OCI-LY7 (cell line): Measurements from ENCODE around the gene CISD3. TPM values are rescaled to one million over a fixed set of nuclear protein-coding genes. Genes with fewer than 3 reads are reported as not detected.

Experiments
- BruUV-seq: library from RNA; stranded (reverse); fragments of 400-500 nt; replicated peaks from 2 replicates; lab custom pipeline; 2021; lab: Mats Ljungman, UMichigan
- CTCF ChIA-PET: fragments of 300-600 bp; sonication (Branson Sonifier 250); formaldehyde crosslinking; loops from one replicate; lab custom pipeline; 2022; ENCODE audit warnings: antibody characterized with exemption; ENCODE audit not compliant: unreplicated experiment; lab: Charles Lee
- POLR2A ChIA-PET: fragments of 300-600 bp; sonication (Branson Sonifier 250); formaldehyde crosslinking; loops from one replicate; lab custom pipeline; 2022; ENCODE audit warnings: antibody characterized with exemption; lab: Charles Lee
- DNase-seq: peaks from one replicate; pipeline ENCODE4 v3.0.0-alpha.2; 2015; ENCODE audit warnings: low spot score
- H2AFZ ChIP-seq: fragments of 200-600 bp; sonication (generic), shearing (Covaris generic); 2 replicates; pipeline ENCODE4 v1.6.1; 2014; ENCODE audit warnings: mild to moderate bottlenecking, antibody characterized with exemption, low read length, moderate library complexity
- H3K27ac ChIP-seq: fragments of 200-600 bp; sonication (generic); 2 replicates; pipeline ENCODE4 v1.5.1; 2014; ENCODE audit warnings: mixed run types, low read depth, mild to moderate bottlenecking, moderate library complexity, low read length, inconsistent platforms; ENCODE audit not compliant: poor library complexity, severe bottlenecking
- H3K36me3 ChIP-seq: fragments of 200-600 bp; sonication (generic); 2 replicates; pipeline ENCODE4 v1.6.1; 2014; ENCODE audit warnings: mild to moderate bottlenecking, antibody characterized with exemption, low read length, moderate library complexity, mixed read lengths; ENCODE audit not compliant: insufficient read depth
- H3K4me1 ChIP-seq: fragments of 200-600 bp; sonication (generic); 2 replicates; pipeline ENCODE4 v1.5.1; 2014; ENCODE audit warnings: mild to moderate bottlenecking, low read length; ENCODE audit not compliant: insufficient read depth, poor library complexity, severe bottlenecking
- H3K4me2 ChIP-seq: fragments of 200-600 bp; sonication (generic); 2 replicates; pipeline ENCODE4 v1.6.1; 2014; ENCODE audit warnings: mild to moderate bottlenecking, low read length
- H3K4me3 ChIP-seq: fragments of 200-600 bp; sonication (generic); 2 replicates; pipeline ENCODE4 v1.5.1; 2014; ENCODE audit warnings: mild to moderate bottlenecking, low read depth, low read length; ENCODE audit not compliant: poor library complexity, severe bottlenecking
- H3K79me2 ChIP-seq: fragments of 200-600 bp; sonication (generic); 2 replicates; pipeline ENCODE4 v1.6.1; 2016; ENCODE audit warnings: low read depth, mild to moderate bottlenecking, low read length, moderate library complexity, mixed read lengths; ENCODE audit not compliant: insufficient read depth
- H3K9me2 ChIP-seq: fragments of 200-600 bp; sonication (generic); 2 replicates; pipeline ENCODE4 v1.6.1; 2016; ENCODE audit warnings: mild to moderate bottlenecking, low read length, mixed read lengths; ENCODE audit not compliant: insufficient read depth
- H3K9me3 ChIP-seq: fragments of 200-600 bp; sonication (generic); 2 replicates; pipeline ENCODE4 v1.6.1; 2014; ENCODE audit warnings: mild to moderate bottlenecking, mixed run types, low read length, mixed read lengths
- H4K20me1 ChIP-seq: fragments of 200-600 bp; sonication (generic); 2 replicates; pipeline ENCODE4 v1.6.1; 2014; ENCODE audit warnings: mild to moderate bottlenecking, antibody characterized with exemption, low read length, moderate library complexity, mixed read lengths; ENCODE audit not compliant: insufficient read depth
- CTCF ChIP-seq: fragments of 200-600 bp; sonication (generic); conservative IDR thresholded peaks from 2 replicates; pipeline ENCODE4 v1.5.1; 2014; ENCODE audit warnings: mild to moderate bottlenecking, antibody characterized with exemption, low read length, moderate library complexity, mixed read lengths
- EZH2phosphoT487 ChIP-seq: fragments of 200-600 bp; sonication (generic); IDR thresholded peaks from 2 replicates; pipeline ENCODE4 v1.6.1; 2018; ENCODE audit warnings: low read depth, borderline replicate concordance, mild to moderate bottlenecking, mixed run types, antibody characterized with exemption, low read length, moderate library complexity, mixed read lengths
- intact Hi-C: fragments of 100-400 bp; cut with micrococcal nuclease; formaldehyde crosslinking; loops from one replicate; pipeline ENCODE4 v1.10.0; 2022; ENCODE audit not compliant: unreplicated experiment
- total RNA-seq, 2 experiments: library from RNA; depleted of rRNA in 1 of 2; stranded (reverse); fragments of >200 nt in 1 of 2; shearing (Covaris generic) in 1 of 2; gene quantifications; 2 replicates each; pipeline ENCODE4 v1.2.3, GENCODE V29; 2014 to 2022

The CISD3 gene
- total RNA-seq, 2 experiments from 2014 or later = 13.4 to 25.1 TPM

- DNase-seq = no peak
- Histone ChIP-seq H3K4me2 (peak overlapping the region; percentile 69), H4K20me1 (peaks cover 12% of the 10 kb centered on the region; the same call in 1 of the 2 replicates), H3K4me3 (peak overlapping the region; percentile 1), H3K4me1 (peaks cover 59% of the 10 kb centered on the region), H2AFZ (no peak overlapping the region), H3K79me2 (no peaks in the 10 kb centered on the region), H3K9me3 (no peaks in the 10 kb centered on the region), H3K27ac (peak overlapping the region; percentile 59), H3K9me2 (no peaks in the 10 kb centered on the region), H3K36me3 (peaks cover 29% of the 10 kb centered on the region)
- ChIA-PET POLR2A (interaction anchor here (1.0 to 1.2 kb wide), 2 partner anchors 10 to 21 kb away, joined by 3 to 4 read pairs; no protein-coding TSS in a partner anchor), CTCF (no interaction called here)
- TF ChIP-seq CTCF (no peak), EZH2phosphoT487 (no peak)
- BruUV-seq = no TSS peak
- intact Hi-C loops = loop anchor here (1.0 kb wide), 1 partner anchor 24 kb away; no protein-coding TSS in a partner anchor
Measured at GRCh38 chr17:38727736-38728135, 2.4 kb upstream of the CISD3 start.

DNA sequence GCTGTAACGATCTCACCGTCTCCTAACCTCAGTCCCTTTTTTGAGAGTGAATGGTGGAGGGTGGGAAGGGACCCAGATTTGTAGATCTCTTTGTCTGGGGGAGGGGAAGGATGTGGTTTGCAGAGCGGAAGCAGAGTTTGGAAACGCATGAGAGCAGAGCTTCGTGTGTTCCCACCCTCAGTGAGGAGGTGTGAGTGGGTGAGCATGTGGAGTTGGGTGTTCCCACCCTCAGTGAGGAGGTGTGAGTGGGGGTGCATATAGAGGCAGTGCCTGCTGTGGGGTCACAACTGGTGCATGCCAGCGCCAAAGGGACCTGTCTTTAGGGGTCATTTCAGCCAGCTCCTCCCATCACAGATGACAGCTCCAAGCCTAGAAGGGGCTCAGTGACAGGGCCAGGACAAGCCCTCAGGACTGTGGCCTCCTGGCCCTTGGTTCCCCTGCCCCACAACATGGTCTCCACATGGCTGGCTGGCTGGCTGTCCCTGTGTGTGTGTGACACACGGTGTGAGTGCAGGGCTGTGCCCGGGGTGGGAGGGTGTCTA is 1.8 kb upstream of the CISD3 start:
- BruUV-seq = no TSS peak
- peaks cover 12% of the 10 kb centered on the region; the same call in 1 of the 2 replicates for H4K20me1 ChIP-seq
- H3K4me1 ChIP-seq = peaks cover 65% of the 10 kb centered on the region
- H3K79me2 ChIP-seq = no peaks in the 10 kb centered on the region
- no peaks in the 10 kb centered on the region for H3K9me3 ChIP-seq
- H3K27ac ChIP-seq = peak overlapping the region; percentile 59
- ChIA-PET POLR2A (interaction anchor here (1.0 to 1.2 kb wide), 2 partner anchors 9 to 21 kb away, joined by 3 to 4 read pairs; no protein-coding TSS in a partner anchor), CTCF (interaction anchor here (0.6 to 1.2 kb wide), 3 partner anchors 22 to 1595 kb away, joined by 3 to 4 read pairs (median 3); no protein-coding TSS in a partner anchor)
- peaks cover 33% of the 10 kb centered on the region for H3K36me3 ChIP-seq
- H2AFZ ChIP-seq = no peak overlapping the region
- DNase-seq = peak; percentile 78
- TF ChIP-seq CTCF (no peak), EZH2phosphoT487 (no peak)
- peak overlapping the region; percentile 69 for H3K4me2 ChIP-seq
- intact Hi-C loops = loop anchor here (1.0 kb wide), 1 partner anchor 25 kb away; no protein-coding TSS in a partner anchor
- H3K4me3 ChIP-seq = peak overlapping the region; percentile 1
- H3K9me2 ChIP-seq = no peaks in the 10 kb centered on the region
